GM12878 (cell line): ENCODE measurements around the gene ESR2.

ENCODE experiments used
- BRCA1 ChIP-seq: IDR thresholded peaks from 2 replicates; pipeline ENCODE4 v1.6.1; 2011; ENCODE audit warnings: low read depth, low read length, improper control_type of control experiment
- CTCF ChIP-seq, 3 experiments: IDR thresholded peaks in 2 of 3; conservative IDR thresholded peaks in 1 of 3; 2 replicates each; pipeline ENCODE4 v1.5.1; 2011; ENCODE audit warnings: low read depth in 3 of 3, low read length in 3 of 3, mild to moderate bottlenecking in 3 of 3, control low read depth in 2 of 3, moderate library complexity in 2 of 3, inconsistent platforms in 1 of 3, mixed read lengths in 1 of 3; ENCODE audit not compliant: control insufficient read depth in 2 of 3, insufficient read depth in 1 of 3; ENCODE audit errors: extremely low read depth in 1 of 3
- ELK1 ChIP-seq: IDR thresholded peaks from 2 replicates; pipeline ENCODE4 v1.6.1; 2012; ENCODE audit warnings: low read depth, low read length, improper control_type of control experiment
- ETV6 ChIP-seq, 2 experiments: fragments of 450-650 bp in 1 of 2; IDR thresholded peaks in 1 of 2; conservative IDR thresholded peaks in 1 of 2; 2 replicates each; pipeline ENCODE4 v1.6.1; 2014; ENCODE audit warnings: antibody characterized with exemption in 1 of 2, borderline replicate concordance in 1 of 2, low read depth in 1 of 2, mild to moderate bottlenecking in 1 of 2, moderate library complexity in 1 of 2
- HDGF ChIP-seq: fragments of 450-650 bp; IDR thresholded peaks from 2 replicates; pipeline ENCODE4 v1.6.1; 2016; ENCODE audit warnings: antibody characterized with exemption
- JUND ChIP-seq: IDR thresholded peaks from 2 replicates; pipeline ENCODE4 v1.6.1; 2012; ENCODE audit warnings: low read depth, mild to moderate bottlenecking, low read length, improper control_type of control experiment, moderate library complexity
- POLR2A ChIP-seq: IDR thresholded peaks from 2 replicates; pipeline ENCODE4 v1.6.1; 2011; ENCODE audit warnings: low read depth, mild to moderate bottlenecking, low read length
- POLR2AphosphoS5 ChIP-seq: IDR thresholded peaks from 2 replicates; pipeline ENCODE4 v1.6.1; 2011; ENCODE audit warnings: mild to moderate bottlenecking, low read length, inconsistent platforms
- TCF3 ChIP-seq: IDR thresholded peaks from 2 replicates; pipeline ENCODE4 v1.6.1; 2012; ENCODE audit warnings: low read depth, mild to moderate bottlenecking, low read length, borderline replicate concordance; ENCODE audit not compliant: insufficient read depth
- USF2 ChIP-seq: IDR thresholded peaks from 2 replicates; pipeline ENCODE4 v1.6.1; 2011; ENCODE audit warnings: low read depth, low read length, improper control_type of control experiment, borderline replicate concordance
- YY1 ChIP-seq: IDR thresholded peaks from 2 replicates; pipeline ENCODE4 v1.6.1; 2011; ENCODE audit warnings: low read depth, mild to moderate bottlenecking, low read length
- ZNF207 ChIP-seq: fragments of 450-650 bp; IDR thresholded peaks from 2 replicates; pipeline ENCODE4 v1.6.1; 2014; ENCODE audit warnings: antibody characterized with exemption, mild to moderate bottlenecking, borderline replicate concordance

- TF ChIP-seq POLR2AphosphoS5 (no peak), POLR2A (no peak), TCF3 (no peak), CTCF (IDR thresholded peaks at IDR 0.05 in 2 of 3, conservative IDR thresholded peaks at IDR 0.05 in 1 of 3; ENCODE audit: control insufficient read depth in 2 of 3, extremely low read depth in 1 of 3, insufficient read depth in 1 of 3, low read depth in 3 of 3, low read length in 3 of 3) (no peak), HDGF (no peak), ZNF207 (no peak), JUND (no peak), USF2 (no peak), ELK1 (no peak), YY1 (no peak), ETV6 (conservative IDR thresholded peaks at IDR 0.05 in 1 of 2, IDR thresholded peaks at IDR 0.05 in 1 of 2; ENCODE audit: borderline replicate concordance in 1 of 2, low read depth in 1 of 2) (no peak), BRCA1 (no peak)
Observed at GRCh38 chr14:64109819-64110554, 184.2 kb downstream of the ESR2 start.
